NK-92 (cell line): Measurements from ENCODE around the gene SNX27.

Experiments
- DNase-seq: peaks from one replicate; lab custom pipeline; 2025; ENCODE audit not compliant: unreplicated experiment; lab: John Stamatoyannopoulos, UW

SNX27 gene

DNA sequence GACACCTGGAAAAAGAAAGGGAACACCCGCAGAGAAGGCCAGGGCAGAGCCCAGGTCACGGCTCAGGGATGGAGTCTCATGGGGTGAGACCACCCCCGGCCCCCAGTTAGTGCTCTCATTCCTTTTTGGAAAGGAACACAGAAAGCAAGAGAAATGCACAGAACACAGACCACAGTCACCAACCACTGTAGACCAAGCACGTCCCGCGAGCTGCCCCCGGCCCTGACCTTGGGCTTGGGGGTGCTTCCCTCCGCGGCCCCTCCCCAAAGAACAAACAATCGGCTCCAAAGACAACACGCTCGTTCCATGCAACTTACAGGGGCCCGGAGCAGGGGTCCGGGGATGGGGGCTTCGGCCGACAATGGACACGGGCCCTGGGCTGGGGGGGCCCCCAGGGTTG lies 92.0 kb downstream of the SNX27 start:
- no peak for DNase-seq

DNA sequence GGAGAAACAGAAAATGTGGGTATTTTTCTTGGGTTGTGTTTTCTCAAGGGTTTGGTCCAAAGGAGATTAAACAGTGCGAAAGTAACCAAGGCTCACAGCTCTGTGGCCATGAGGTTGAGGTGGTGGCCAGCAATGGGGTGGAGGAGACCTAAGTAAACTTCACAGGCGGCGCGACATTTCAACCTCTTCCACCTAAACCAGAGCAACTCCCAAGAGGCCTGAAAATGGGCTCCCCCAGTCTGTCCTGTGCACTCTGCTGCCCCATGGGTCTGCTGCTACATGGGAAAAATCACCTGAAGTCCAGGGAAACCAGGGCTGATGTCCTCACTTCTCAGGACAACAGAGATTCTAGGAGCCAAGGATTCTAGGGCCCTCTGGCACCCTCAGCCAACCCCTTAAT lies 92.4 kb downstream of the SNX27 start:
- no peak for DNase-seq

DNA sequence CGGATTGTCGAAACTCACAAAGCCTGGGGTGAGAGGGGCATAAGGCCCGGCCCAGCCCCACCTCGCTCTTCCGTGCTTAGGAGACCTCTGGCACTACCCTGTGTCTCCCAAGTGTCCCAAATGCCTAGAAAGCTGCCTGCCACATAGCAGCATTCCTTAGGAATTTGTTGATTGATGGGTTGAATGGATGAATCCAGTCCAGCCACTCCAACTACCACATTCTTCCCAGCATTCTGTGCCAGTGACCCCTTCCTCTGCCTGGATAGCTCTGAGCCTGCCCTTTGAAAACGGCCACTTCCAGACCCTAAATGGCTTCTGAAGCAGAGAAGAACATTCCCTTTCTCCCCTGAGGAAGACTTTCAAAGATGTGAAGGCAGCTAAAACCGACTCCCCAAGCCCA lies 93.3 kb downstream of the SNX27 start:
- no peak for DNase-seq

DNA sequence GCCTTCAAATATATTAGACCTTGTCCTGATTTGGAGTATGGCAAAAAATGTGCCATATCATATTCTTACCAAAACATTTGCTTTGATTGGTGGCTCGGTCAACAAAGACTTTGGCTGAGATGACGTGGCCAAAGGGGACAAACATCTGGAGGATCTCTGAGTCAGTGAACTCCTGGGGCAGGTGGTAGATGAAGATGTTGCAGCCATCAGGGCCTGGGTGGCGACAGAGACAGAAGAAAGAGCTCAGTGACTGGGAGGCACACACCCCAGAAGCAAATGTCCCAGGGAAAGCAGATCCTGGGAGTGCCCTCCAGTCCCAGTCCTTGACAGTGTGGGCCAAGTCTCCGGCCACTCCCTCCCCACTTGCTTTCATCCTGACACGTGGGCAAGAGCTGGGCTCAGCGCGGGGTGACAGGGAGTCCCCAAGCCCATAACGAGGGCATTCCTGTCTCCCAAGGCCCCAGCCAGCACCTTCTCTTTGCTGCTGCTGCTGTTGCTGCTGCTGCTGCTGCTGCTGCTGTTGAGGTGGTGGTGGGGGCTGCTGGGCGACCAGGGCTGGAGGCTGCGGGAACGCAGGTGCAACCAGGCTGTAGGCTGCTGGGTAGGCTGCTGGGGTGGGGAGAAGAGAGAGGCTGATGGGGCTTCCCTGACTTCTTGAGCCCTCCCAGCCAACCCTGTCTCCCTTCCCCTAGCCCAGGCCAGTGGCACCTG lies 94.1 kb downstream of the SNX27 start:
- DNase-seq = no peak

DNA sequence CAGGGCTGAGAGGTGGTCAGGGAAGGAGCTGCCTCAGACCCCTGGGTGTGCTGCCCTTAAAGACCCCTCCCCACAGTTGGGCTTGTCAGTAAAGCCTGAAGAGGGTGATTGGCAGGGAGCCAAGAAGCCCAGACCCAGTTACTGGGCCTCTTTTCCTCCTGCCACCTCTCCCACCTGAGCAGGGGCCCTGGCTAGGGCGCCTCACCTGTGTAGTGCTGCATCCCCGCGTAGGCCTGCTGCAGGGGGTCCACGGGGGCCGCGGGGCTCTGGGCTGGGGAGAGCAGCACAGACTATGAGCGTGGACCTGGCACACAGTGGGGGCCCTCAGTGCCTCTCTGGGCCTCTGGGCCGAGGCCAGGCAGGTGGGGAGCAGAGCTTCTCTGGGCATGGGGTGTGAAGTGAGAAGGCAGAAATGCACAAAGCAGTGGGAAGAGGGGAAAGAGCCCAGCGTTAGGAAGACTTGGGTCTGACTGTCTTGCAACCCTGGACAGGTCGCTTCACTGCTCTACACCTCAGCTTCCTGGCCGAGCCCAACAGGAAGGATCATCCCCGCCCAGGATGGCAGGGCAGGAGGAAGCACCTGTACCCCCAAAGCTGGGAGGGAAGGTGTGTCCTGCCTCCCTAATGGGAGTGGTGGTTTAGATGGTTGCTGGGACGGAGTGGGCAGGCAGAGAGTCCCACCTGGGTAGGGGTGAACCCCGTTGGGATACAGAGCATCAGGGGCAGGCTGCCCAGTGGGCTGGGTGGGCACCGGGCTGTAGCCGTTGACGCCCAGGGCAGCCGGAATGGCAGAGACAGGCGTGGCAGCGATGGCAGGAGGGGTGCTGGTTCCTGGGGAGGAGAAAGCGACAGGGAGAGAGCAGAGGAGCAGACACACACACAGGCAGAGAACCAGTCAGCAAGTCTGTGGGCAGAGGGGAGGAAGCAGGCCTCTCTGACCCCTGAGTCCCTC lies 94.9 kb downstream of the SNX27 start:
- no peak for DNase-seq

DNA sequence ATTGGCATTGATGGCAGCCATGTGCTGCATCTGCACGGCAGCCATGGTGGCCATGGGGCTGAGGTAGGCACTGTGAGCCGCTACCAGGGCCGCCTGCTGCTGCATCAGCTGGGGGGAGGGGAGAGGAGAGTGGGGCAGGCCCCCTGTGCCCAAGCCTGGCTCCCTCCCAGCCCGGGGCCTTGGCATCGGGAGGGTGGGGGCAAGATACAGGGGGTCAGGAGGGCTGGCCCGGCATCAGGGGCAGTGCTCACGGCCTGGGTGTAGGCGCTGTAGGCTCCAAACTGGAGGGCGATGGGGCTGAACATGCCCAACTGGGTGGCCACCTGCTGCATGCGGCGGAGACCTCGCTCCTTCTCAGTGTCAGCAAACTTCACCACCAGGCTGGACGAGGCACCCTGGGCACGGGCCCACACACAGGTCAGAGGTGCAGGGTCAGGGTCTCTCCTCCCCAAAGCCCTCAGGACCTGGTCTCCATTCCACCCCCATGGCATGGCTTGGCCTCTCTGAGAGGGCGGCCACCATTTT lies 95.8 kb downstream of the SNX27 start:
- DNase-seq = no peak

DNA sequence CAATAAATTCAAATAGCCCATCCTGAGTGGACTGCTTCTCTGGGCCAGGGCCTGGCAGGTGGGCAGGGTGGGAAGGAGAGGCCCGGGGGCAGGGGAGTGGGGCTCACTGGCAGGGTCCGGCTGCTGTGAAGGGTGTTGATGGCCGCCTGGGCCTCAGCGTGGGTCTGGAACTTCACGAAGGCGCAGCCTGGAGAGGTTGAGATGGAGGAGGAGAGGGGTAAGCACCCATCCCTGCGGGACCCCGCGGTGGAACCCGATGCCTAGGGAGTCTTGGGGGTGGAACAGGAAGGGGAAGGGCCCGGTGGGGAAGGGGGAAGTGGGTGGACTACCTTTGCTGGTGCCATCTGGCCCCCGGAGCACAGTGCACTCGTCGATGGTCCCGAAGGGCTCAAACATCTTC lies 97.0 kb downstream of the SNX27 start:
- no peak for DNase-seq

DNA sequence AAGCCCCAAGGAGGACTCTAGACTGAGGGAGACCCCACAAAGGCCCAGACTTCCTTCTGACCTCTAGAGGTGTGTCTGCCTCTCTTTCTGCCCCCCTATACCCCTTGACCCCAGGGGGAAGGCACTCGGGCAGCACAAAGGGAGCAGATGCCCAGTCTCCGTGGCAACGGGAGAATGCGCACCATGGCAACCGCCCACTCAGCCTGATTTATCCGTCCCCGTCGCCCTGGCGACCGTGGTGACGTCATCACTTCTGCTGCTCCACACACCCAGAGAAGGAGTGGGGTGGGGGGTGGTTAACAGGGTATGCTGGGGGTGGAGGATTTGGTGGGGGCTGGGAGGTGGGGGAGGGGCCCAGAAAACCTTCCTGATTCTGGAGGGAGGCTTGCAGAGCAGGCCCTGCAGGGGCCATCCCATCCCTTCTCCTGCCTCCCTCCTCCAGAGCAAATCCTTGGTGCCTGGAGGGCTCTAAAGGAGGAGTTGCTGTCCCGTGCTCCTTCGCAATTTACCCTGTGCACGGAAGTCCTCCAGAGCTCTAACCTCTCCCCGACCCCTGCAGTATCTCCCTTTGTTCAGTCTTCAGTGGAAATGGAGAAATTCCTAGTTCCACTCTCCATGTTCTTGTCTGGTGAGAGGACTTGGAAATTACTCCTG lies 98.5 kb downstream of the SNX27 start:
- no peak for DNase-seq

DNA sequence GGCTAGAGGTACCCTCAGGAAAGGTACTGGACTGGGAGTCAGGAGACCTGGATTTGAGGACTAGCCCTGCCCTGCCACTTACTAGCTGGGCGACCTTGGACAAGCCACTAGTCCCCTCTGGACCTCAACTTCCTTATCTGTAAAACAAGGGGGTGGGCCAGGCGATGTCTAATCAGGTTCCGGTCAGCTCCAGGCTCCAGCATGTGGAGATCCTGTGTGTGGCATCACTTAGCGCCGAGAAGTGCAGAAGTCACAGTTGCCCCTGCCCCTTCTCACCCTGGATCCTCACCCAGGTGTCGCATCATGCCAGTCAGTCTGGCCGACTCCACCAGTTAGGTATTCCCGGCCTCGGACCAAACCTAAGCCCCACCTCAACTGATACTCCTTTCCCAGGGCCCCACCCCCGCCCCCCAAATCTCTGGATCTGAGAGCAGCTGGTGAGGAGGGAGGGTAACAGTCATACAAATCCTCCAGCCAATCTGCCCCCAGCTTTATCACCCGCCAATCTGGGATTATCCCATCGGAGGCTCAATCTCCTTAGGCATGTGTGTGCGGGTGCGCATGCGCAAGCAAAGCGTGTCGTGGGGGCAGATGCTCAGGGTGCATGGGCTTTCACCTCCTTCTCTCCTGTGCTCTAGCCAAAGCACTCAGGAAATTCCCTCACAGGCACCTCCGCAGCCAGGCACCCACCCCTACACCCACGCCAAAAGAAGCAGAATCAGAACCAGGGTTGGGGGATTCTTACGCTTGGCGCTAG lies 99.4 kb downstream of the SNX27 start:
- no peak for DNase-seq

DNA sequence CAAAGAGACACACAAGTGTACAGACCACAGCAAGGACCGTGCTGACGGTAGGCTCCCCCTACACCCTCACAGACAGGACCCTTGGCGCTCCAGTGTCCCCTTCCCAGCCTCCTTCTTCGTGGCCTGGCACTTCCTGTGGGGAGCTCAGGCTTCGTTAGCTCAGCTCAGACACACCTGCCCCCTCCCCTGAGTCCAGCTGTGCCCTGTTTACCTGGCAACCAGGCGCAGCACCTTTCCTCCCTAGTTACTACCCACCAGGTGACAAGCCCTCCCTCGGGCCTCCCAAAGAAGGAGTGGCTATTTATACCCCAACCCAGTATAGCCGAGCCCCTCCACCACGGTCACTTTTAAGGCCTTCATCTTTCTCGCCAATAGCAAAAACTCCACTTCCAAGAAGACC lies 100.1 kb downstream of the SNX27 start:
- DNase-seq = no peak

DNA sequence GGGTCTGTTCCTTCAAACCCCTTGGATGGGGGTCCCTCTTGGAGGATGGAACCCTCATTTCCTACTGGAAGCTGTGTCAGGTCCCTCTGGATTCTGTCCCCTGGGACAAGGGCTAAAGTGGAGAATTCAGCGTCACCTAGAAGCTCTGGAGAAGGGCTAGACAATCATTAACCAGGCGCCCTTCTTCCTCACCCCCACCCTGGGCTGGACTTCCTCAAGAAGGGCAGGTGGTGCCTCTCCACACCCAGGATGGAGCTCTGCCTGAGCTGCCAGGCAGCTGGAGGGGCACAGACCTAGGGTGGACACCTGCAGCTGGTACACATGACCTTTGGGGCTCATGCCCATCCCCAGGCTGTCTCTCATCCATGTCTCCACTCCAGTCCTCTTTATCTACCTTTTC lies 101.2 kb downstream of the SNX27 start:
- DNase-seq = no peak

DNA sequence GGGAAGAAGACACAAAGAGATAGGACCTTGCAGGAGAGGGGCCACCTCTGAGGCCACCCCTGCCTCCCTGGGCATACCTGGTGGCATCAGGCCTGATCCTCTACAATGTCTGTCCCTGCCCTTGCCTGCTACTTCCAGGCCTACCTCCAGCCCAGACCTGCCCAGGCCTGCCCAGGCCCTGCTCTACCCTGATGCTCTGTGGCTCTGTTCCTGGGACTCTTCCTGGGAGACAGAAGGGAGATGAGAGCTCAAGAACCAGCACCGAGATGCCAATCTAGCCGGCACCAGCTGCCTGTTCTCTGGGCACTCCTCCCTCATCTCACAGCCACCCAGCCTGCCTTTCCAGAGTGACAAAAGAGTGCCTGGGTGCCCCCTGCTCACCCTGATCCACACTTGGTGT lies 102.0 kb downstream of the SNX27 start:
- no peak for DNase-seq

DNA sequence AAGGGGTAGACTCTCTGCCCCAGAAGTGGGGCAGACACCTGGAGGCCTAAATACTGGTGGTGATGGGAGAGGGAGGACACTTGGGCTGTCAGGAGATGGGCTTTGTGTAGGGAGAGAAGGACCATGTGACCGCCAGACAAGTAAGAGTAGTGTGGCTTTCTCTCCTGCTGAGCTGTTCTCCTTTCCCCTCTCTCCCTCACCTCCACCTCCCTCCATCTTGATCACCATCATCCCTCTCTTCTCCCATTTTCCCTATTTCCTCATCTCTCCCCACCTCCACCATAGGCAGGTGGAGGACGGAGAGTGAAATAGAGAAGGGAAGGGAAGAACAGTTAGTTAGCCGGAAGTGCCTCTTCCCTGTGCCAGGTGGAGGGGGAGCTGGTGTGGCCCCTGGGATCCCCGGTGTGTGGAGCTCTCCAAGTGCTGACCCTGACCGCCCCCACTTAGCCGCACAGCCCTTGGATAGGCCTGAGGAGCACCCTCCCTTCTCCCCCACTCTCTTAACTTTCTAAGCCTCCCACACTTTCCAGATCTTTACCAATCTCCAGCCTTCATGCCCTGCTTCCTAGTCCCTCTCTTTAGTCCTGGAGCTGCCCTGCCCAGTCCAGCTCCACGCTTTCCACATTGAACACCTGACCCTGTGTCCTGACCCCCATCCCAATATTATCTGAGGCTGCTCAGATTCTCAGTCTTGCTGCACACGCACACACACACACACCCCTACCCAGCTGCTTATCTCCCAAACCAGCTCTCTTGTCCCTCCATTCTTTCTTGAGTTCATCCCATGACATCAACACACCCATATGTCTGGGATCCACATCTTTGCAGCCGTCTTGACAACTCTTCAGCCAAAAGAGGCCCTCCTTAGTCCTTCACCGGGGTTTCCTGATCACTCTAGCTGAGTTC lies 103.2 kb downstream of the SNX27 start:
- no peak for DNase-seq

DNA sequence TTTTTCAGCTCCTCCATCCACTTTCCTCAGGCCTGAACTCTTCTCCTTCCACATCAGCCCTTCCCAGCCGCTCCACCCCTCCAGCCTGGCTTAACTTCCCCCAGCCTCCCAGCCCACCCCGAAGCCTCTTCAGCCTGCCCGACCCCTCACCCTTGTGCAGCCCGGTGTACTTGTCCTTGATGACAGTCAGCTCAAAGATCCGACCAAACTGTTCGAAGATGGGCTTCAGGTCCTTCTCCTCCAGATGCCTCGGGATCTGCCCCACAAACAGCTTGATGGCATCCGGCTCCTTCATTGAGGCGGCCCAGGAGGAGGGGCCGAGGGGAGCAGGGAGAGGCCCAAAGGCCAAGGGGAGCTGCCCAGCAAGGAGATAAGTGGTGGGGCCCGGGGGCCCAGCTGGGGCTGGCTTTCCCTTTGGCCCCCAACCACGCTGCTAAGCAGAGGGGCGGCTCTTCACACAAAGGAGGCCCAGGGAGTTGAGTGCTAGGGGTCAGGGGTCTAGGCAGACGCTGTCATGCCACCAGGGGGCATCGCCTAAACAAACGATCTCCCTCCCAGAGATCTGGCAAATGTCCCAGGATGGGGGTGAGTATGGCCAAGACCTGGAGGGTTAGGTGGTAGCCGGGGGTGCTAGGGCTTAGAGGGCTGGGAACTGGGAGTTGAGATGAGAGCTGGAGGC lies 104.0 kb downstream of the SNX27 start:
- no peak for DNase-seq

DNA sequence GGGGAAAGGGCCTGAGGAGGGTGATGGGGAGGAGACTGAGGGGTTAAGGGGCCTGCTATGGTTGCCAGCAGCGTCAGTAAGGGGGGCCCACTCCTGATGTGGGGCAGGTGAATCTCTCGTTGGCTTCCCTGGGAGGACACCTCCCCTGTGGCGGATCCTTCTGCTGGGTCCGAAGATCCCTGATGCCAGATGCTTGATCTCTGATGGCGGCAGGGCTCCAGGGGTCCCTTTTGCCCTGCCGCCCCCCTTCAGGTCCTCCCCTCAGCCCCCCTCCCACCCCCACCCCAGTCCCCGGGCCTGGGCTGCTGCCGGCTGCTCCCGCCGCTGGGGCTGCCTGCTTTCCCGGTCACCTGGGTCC lies 104.5 kb downstream of the SNX27 start:
- DNase-seq = no peak

DNA sequence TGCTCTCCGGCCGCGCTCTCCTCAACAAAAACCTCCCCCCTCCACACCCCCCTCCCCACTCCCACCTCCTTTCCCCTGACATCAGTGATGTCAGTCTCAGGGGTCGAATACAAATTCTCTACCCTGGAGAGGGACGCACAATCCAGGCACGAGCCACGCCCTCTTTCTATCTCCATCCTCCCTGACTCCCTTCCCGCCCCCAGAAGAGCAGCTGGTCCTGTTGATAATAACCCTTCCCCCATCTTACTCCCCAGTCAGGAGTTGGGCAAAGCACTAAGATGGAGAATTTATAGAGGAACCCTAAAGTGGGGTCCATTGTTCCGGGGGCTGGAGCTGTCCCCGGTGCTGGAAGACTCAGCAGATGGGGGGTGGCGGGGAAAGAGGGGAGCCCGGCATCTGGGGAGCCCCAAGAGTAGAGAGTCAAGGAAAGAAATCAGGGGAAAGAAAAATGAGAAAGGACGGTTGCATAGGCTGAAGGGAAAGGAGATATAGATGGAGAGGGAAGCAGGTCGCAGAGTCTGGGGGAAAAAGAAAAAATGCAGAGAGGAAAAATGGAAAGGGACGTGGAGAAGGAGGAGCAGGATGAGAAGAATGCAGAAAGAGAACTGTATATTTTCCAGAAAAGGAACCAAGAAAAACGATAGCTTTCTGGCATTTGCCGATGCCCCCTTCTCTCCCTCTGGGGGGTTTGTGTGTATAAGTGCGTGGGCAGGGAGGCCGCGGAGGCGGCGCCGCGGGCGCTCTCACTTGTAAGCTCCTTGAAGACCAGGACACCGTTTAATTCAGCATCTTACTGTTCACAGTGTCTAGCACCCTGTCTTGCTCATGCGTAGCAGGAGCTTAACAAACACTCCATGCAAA lies 105.2 kb downstream of the SNX27 start, which contains the start of gene CELF3:
TSS of gene CELF3 (minus strand) at position 33 of the 861 bp plus-strand sequence. CDS start 783 bp downstream, outside the sequence.
- DNase-seq = no peak

DNA sequence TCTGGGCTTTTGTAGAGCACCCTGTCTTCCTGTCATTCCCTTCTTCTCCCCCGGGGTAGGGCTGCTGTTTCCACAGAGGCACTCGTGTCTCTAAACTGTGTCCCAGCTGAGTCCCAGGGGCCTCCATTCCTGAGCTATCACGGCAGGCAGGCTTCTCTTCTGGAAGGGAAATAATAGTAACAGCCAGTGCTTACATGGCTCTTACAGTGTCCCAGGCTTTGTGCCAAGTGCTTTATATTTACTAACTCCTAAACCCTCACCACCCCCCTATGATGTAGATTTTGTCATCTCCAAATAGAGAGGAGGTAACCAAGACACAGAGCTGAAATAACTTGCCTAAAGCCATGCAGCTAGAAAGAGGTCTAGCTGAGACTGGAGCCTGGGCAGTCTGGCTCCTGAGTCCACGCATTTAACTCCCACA lies 106.2 kb downstream of the SNX27 start:
- DNase-seq = no peak

DNA sequence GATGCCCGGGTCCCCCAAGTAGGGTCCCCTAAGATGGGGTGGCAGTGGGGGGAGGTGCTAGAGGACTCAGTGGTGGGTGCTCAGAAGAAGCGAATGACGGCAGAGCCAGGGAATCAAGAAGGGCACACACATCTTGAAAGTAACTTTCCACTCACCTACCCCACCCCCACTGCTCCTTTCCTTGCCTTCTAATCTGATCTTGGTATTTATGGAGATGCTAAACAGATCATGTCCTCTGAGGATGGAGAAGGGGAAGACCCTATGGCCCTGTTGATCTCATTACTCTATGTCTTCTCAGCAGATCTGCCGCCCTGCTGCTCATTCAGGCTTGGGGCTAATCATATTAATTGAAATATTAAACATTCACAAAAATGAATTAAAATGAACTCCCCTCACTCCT lies 106.8 kb downstream of the SNX27 start:
- no peak for DNase-seq
